ENCODE measurements around the gene EPB41L2.

Gene EPB41L2

DNA sequence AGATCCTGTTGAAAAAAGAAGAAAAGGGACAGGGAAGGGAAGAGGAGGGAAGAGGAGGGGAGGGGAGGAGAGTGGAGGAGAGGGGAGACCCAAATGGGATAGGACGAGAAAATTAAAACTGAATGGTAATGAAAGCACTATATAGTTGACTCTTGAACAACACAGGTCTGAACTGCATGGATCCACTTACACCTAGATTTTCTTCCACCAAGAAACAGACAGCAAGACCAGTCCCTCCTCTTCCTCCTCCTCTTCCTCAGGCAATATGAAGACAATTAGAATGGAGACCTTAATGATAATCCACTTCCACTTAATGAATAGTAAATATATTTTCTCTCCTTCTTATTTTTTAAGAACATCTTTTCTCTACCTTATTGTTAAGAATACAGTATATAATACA, 113.5 kb downstream of the EPB41L2 start:
- Histone ChIP-seq H2AFZ (no peak overlapping the region), H3K4me3 (ENCODE audit: low read depth, low read length) (no peak overlapping the region), H3K4me1 (no peaks in the 10 kb centered on the region), H3K9me3 (ENCODE audit: control insufficient read depth, low read length) (no peaks in the 10 kb centered on the region), H3K36me3 (ENCODE audit: control insufficient read depth, insufficient read depth, low read length) (no peaks in the 10 kb centered on the region), H3K9ac (no peak overlapping the region), H3K79me2 (no peaks in the 10 kb centered on the region), H3K4me2 (ENCODE audit: low read length) (no peak overlapping the region), H3K27me3 (ENCODE audit: control insufficient read depth, insufficient read depth, low read length) (no peaks in the 10 kb centered on the region), H3K27ac (no peak overlapping the region)
- TF ChIP-seq, protein P1, sequence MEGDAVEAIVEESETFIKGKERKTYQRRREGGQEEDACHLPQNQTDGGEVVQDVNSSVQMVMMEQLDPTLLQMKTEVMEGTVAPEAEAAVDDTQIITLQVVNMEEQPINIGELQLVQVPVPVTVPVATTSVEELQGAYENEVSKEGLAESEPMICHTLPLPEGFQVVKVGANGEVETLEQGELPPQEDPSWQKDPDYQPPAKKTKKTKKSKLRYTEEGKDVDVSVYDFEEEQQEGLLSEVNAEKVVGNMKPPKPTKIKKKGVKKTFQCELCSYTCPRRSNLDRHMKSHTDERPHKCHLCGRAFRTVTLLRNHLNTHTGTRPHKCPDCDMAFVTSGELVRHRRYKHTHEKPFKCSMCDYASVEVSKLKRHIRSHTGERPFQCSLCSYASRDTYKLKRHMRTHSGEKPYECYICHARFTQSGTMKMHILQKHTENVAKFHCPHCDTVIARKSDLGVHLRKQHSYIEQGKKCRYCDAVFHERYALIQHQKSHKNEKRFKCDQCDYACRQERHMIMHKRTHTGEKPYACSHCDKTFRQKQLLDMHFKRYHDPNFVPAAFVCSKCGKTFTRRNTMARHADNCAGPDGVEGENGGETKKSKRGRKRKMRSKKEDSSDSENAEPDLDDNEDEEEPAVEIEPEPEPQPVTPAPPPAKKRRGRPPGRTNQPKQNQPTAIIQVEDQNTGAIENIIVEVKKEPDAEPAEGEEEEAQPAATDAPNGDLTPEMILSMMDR (IDR thresholded peaks at IDR 0.05): no peak

DNA sequence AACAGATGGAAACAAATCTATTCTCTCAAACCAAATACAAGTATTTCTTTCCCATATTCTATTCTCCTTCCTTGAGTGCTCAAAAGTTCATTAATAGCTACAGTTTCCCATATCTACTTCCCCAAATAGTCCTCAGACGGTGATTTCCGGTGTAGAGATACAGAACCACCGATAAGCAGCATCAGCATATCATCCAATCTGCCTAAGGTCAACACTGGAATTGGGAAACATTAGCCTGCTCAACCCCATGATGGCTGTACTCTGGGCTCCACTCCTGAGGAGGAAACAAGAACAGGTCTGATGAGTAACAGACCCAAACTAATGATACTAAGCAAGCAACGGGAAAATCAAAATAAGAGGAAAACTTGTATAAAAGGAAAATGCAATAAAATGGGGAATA, 115.6 kb downstream of the EPB41L2 start:
- TF ChIP-seq, protein P1 (IDR thresholded peaks at IDR 0.05): no peak
- Histone ChIP-seq H3K27ac (no peak overlapping the region), H3K4me1 (no peaks in the 10 kb centered on the region), H3K4me3 (ENCODE audit: low read depth, low read length) (no peak overlapping the region), H3K36me3 (ENCODE audit: control insufficient read depth, insufficient read depth, low read length) (no peaks in the 10 kb centered on the region), H3K79me2 (no peaks in the 10 kb centered on the region), H3K9me3 (ENCODE audit: control insufficient read depth, low read length) (no peaks in the 10 kb centered on the region), H3K4me2 (ENCODE audit: low read length) (no peak overlapping the region), H3K9ac (no peak overlapping the region), H3K27me3 (ENCODE audit: control insufficient read depth, insufficient read depth, low read length) (no peaks in the 10 kb centered on the region), H2AFZ (no peak overlapping the region)

DNA sequence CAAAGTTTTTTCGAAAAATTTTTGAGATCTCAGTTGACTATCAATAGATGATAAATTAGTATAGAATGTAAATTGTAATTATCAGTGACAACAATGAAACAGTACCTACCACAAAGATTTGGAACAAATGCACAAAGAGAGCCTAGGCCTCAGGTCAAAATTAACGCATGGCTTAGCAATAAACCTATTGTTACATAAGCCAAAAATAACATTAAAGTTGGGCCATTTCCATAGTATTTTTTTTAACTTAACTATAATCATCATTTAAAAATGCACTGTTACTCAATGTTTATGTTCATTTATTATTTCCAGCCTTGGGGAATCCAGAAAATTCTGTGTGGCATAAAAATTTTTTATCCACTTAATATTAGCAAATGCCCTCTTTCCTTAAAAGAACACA, 117.0 kb downstream of the EPB41L2 start:
- no peaks in the 10 kb centered on the region for H3K4me1 ChIP-seq
- no peak overlapping the region for H3K27ac ChIP-seq
- no peaks in the 10 kb centered on the region for H3K9me3 ChIP-seq (ENCODE audit: control insufficient read depth, low read length)
- H3K4me2 ChIP-seq (ENCODE audit: low read length): no peak overlapping the region
- H3K36me3 ChIP-seq (ENCODE audit: control insufficient read depth, insufficient read depth, low read length): no peaks in the 10 kb centered on the region
- H3K4me3 ChIP-seq (ENCODE audit: low read depth, low read length): no peak overlapping the region
- no peaks in the 10 kb centered on the region for H3K79me2 ChIP-seq
- H3K9ac ChIP-seq: no peak overlapping the region
- TF ChIP-seq, protein P1 (IDR thresholded peaks at IDR 0.05): no peak
- no peak overlapping the region for H2AFZ ChIP-seq
- no peaks in the 10 kb centered on the region for H3K27me3 ChIP-seq (ENCODE audit: control insufficient read depth, insufficient read depth, low read length)

DNA sequence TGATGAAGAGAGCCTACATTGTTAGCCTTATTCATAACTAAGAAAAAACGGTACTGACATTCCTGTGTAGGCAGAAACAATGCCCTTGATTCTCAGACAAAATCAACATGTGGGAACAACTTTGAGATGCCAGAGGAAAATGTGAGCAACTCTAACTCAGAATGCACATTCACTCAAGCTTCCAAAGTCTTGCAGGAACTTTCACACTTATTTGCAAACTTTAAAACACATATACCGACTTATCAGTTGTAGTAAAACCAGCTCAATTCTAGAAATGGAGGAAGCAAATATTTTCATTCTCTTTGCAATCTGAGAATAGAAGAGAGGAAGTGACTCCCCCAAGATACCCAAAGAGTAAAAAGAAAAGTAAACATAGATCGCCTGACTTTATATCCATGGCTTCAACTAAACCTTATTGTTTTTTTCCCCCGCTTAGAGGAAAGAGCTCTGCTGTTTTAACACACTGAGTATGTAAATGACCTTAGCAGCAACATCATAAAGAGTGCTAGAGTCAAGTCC, 117.6 kb downstream of the EPB41L2 start:
- no peak overlapping the region for H3K4me2 ChIP-seq (ENCODE audit: low read length)
- TF ChIP-seq, protein P1 (IDR thresholded peaks at IDR 0.05): no peak
- H3K27ac ChIP-seq: no peak overlapping the region
- no peaks in the 10 kb centered on the region for H3K27me3 ChIP-seq (ENCODE audit: control insufficient read depth, insufficient read depth, low read length)
- H3K4me3 ChIP-seq (ENCODE audit: low read depth, low read length): no peak overlapping the region
- H3K79me2 ChIP-seq: no peaks in the 10 kb centered on the region
- no peak overlapping the region for H3K9ac ChIP-seq
- H3K9me3 ChIP-seq (ENCODE audit: control insufficient read depth, low read length): no peaks in the 10 kb centered on the region
- H2AFZ ChIP-seq: no peak overlapping the region
- H3K36me3 ChIP-seq (ENCODE audit: control insufficient read depth, insufficient read depth, low read length): no peaks in the 10 kb centered on the region
- no peaks in the 10 kb centered on the region for H3K4me1 ChIP-seq

DNA sequence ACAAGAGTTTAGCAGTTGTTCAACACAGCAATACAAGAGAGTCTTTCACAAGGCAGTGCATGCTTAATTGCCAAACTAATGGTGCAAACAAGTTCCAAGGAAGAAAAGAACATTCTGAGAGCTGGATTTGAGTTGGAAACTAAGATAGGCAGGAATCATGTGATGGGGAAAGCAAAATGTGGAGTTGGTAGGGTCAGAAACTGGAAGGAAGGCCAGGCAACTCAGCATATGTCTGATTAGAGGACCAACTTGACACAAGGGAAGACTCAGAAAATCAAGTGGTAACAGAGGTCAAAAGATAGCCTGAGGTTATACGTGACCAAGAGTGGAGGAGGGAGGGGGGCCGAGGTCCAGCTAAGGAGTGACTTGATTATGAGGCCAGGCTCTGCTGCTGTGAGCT, 118.6 kb downstream of the EPB41L2 start:
- Histone ChIP-seq H2AFZ (no peak overlapping the region), H3K27me3 (ENCODE audit: control insufficient read depth, insufficient read depth, low read length) (no peaks in the 10 kb centered on the region), H3K27ac (no peak overlapping the region), H3K9ac (no peak overlapping the region), H3K4me2 (ENCODE audit: low read length) (no peak overlapping the region), H3K4me3 (ENCODE audit: low read depth, low read length) (no peak overlapping the region), H3K9me3 (ENCODE audit: control insufficient read depth, low read length) (no peaks in the 10 kb centered on the region), H3K36me3 (ENCODE audit: control insufficient read depth, insufficient read depth, low read length) (no peaks in the 10 kb centered on the region), H3K79me2 (no peaks in the 10 kb centered on the region), H3K4me1 (no peaks in the 10 kb centered on the region)
- TF ChIP-seq, protein P1 (IDR thresholded peaks at IDR 0.05): no peak
